Mesenteric fat pad (tissue), 1 donor: Measurements from ENCODE around the gene ZNF141. TPM values are rescaled to one million over a fixed set of nuclear protein-coding genes. Genes with fewer than 3 reads are reported as not detected.
"Not testable (repeated sequence)": the region's sequence is repeated elsewhere in the genome, so short reads cannot be mapped to it uniquely, and the experiment has no call there.

ENCODE experiments used
- DNase-seq: peaks from one replicate; pipeline ENCODE4 v3.0.0-alpha.2; 2020; ENCODE audit warnings: low spot score
- microRNA-seq: library from miRNA; unstranded; fragments of <30 nt; microRNA quantifications from one replicate; pipeline ENCODE4 v1.2.0, GENCODE V29; 2020; ENCODE audit warnings: borderline number of aligned reads
- total RNA-seq: library from RNA; stranded (reverse); fragmentation: NEBNext Ultra II Directional; extraction: Animal tissue kit (Norgen Biotek cat#: 25700); gene quantifications from one replicate; pipeline ENCODE4 v1.2.1, GENCODE V29; 2021
- donor health status: DM: yes; HTN: yes; CAD: no.

Gene ZNF141
- total RNA-seq, 1 donor from 2014 or later: 18.8 TPM

GRCh38 chr4:384311-385010, 46.8 kb downstream of the ZNF141 start:
- no peak for DNase-seq

DNA sequence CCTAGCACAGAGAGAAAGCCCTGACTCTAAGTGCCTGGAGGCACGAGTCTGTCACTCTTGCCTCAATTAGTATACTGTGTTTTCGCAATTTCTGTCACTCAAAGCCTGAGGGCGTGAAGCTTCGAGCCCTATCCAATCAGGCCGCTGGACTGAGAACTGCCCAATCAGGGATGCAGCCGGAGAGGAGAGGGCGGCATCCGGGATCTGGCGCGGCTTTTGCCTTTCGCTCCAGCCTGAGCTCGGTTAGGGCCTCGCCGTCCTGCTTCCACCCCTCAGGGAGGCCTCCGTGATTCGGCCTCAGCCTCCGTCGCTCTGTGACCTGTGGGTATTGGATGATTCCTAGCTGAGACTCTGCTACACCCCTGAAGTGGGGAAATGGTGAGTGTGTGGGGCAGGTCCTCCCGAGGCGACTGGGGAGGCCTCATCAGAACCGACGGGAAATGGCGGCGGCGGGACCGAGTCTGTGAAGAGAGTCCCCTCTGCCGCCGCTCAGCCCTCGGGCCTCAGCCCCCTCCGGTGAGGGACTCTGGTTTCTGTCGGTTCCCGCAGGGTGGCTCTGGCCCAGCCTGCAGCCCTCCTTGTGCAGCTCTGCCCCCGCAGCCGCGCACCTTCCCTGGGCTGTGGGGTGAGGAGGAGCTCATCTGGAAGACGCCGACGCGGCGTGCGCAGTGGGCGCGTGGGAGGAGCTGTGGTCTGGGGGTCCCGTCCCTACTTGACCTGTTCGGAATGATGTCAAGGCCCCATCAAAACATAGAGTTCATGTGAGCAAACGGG, 48.5 kb downstream of the ZNF141 start:
- DNase-seq: no peak

- no peak for DNase-seq
These were observed 49.1 kb downstream of the ZNF141 start for GRCh38 chr4:386708-387105.

GRCh38 chr4:404006-404405, 66.4 kb downstream of the ZNF141 start:
- no peak for DNase-seq

GRCh38 chr4:408321-408720, 70.7 kb downstream of the ZNF141 start:
- DNase-seq: not testable (repeated sequence)

GRCh38 chr4:422587-422986, 85.0 kb downstream of the ZNF141 start:
- DNase-seq: no peak

Small RNAs within 50 kb of the gene (microRNA-seq; reads per million reads assigned to microRNA genes)
- gene MIR571: not detected

Other genes starting within 250 kb of the ZNF141 start
- 3.6 TPM for gene ZNF718, start 213.3 kb upstream of the ZNF141 start, total RNA-seq
- gene ZNF732, start 32.3 kb upstream of the ZNF141 start, total RNA-seq: 0.16 TPM
- gene ZNF721, start 161.3 kb downstream of the ZNF141 start, total RNA-seq: 18.2 TPM
- 45.1 TPM for gene PIGG, start 161.4 kb downstream of the ZNF141 start, total RNA-seq
- not detected for gene TMEM271, start 238.5 kb downstream of the ZNF141 start, total RNA-seq